HepG2 (cell line): ENCODE data around the gene NUDT16.

Experiments
- CREB1 ChIP-seq, 2 experiments: fragments of 450-650 bp in 1 of 2; IDR thresholded peaks; 2 replicates each; pipeline ENCODE4 v1.6.1; 2016 to 2017; ENCODE audit warnings: control low read depth in 1 of 2, mild to moderate bottlenecking in 1 of 2, missing compliant biosample characterization in 1 of 2, missing genetic modification characterization in 1 of 2
- EZH2 ChIP-seq: conservative IDR thresholded peaks from 2 replicates; pipeline ENCODE4 v1.6.1; 2012; ENCODE audit warnings: mild to moderate bottlenecking, low read depth, low read length, moderate library complexity
- TFE3 ChIP-seq: IDR thresholded peaks from 2 replicates; pipeline ENCODE4 v1.6.1; 2016
- ZKSCAN5 ChIP-seq: sonication (generic); formaldehyde crosslinking; IDR thresholded peaks from 2 replicates; pipeline ENCODE4 v1.5.1; 2020; ENCODE audit warnings: mild to moderate bottlenecking, missing genetic modification reagents

DNA sequence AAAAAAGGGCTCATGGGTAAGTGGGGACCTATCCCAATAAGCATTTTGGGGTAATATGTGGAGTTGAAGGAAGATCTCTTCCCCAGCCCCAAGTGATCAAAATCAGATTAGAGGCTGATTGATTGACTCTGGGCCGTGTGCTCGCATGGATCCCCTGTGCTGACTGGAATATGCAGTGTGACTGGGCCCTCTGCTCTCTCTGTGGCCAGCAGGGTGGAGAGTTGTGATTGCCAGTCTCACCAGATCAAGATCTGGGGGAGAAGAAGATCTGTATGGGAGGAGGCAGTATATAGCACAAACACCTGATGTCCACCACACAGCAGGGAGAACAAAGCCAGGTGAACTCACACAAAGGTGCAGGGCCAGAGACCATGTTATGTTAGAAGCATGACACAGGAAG, 8.8 kb downstream of the NUDT16 start:
- TF ChIP-seq ZKSCAN5 (CRISPR knock-in tag) (no peak), TFE3 (no peak), EZH2 (no peak), CREB1 (IDR thresholded peaks at IDR 0.05) (no peak), CREB1 (CRISPR knock-in tag; IDR thresholded peaks at IDR 0.05) (no peak)
